ENCODE results near the gene KDM4F. TPM values are rescaled to one million over a fixed set of nuclear protein-coding genes. Genes with fewer than 3 reads are reported as not detected.

Gene KDM4F
- total and polyA plus RNA-seq, 2 donors: not detected

DNA sequence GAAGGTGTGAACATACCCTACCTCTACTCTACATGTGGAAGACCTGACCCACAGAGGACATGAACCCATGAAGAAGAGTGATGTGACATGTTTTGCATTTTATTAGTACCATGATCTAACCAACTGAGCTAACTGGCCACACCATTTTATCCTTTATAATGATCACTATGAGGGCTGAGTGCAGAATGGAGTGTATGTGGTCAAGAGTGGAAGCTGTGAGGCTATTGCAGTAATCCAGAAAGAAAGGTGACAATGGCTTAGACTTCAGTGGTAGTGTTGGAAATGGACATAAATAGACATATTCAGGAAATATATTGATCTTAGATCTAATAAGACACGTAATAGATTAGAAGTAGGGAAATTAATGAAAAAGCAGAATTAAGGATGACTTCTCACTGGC is 21.2 kb downstream of the KDM4F start:
- no peak for DNase-seq (ENCODE audit: extremely low spot score)
- Histone ChIP-seq H3K36me3 (ENCODE audit: insufficient read depth) (no peaks in the 10 kb centered on the region), H3K4me1 (ENCODE audit: insufficient read depth) (peaks cover 1% of the 10 kb centered on the region), H3K4me3 (ENCODE audit: low read depth, low read length) (no peak overlapping the region), H3K27ac (ENCODE audit: low read depth) (no peak overlapping the region)
- 93% methylated on average over 1 of the region's 1 CpG for WGBS

DNA sequence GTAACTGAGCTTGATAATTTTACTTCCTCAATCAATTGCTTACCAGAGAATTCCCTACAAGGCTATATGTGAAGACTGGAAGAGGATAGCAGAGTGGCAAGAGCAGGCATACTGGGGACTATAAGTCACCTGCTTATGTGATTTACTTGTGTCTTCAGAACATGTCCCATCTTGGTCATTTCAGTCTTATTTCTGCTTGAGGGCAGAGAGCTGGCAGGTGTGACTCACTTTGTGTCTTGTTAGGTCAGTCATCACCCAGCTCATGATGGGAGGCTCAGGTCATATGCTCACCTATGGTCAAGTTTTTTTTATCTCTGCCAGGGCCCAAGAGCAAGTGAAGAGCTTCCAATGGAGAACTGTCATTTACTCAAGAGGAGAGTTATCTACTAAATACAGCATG is 23.7 kb downstream of the KDM4F start:
- no peaks in the 10 kb centered on the region for H3K36me3 ChIP-seq (ENCODE audit: insufficient read depth)
- DNase-seq (ENCODE audit: extremely low spot score): no peak
- peaks cover 3% of the 10 kb centered on the region for H3K4me1 ChIP-seq (ENCODE audit: insufficient read depth)
- H3K4me3 ChIP-seq (ENCODE audit: low read depth, low read length): no peak overlapping the region
- H3K27ac ChIP-seq (ENCODE audit: low read depth): no peak overlapping the region

DNA sequence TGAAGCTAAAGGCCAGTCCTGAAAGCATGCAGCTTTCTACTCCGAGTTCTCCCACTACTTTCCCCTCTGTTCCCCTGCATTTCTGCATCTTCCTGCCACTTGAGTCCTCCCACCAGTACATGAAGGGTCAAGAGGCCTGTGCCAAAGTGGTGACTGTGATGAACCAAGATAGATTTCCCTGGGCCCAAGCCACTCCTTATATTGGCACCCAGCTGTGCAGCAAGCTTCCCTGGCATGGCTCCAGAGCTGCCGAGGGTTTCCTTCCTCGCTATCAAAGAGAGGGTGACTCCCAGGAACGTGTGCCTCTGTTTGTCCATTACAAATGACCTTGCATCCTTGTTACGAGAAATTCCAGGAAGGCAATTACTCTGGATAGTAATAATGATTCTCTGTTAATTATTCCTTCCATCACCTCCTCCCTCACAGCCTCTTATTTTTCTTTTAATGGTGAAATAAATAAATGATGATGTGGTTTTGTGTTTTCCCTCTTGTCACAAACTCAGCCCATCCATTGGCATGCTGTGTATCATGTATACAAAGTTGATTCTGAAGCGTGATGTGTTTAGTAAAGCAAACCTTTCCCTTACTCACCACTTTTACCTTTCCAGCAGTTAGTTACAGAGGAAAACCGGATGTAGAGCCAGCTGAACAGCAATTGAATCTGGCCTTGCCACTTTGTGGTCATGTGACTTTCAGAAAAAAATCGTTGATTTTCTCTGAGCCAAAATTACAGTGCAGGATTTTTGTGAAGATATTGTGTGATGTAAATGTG is 25.8 kb downstream of the KDM4F start:
- Histone ChIP-seq H3K4me1 (ENCODE audit: insufficient read depth) (peaks cover 3% of the 10 kb centered on the region), H3K36me3 (ENCODE audit: insufficient read depth) (no peaks in the 10 kb centered on the region), H3K27ac (ENCODE audit: low read depth) (no peak overlapping the region), H3K4me3 (ENCODE audit: low read depth, low read length) (no peak overlapping the region)
- DNase-seq (ENCODE audit: extremely low spot score): no peak
- 45% methylated on average over 8 of the region's 8 CpGs for WGBS

DNA sequence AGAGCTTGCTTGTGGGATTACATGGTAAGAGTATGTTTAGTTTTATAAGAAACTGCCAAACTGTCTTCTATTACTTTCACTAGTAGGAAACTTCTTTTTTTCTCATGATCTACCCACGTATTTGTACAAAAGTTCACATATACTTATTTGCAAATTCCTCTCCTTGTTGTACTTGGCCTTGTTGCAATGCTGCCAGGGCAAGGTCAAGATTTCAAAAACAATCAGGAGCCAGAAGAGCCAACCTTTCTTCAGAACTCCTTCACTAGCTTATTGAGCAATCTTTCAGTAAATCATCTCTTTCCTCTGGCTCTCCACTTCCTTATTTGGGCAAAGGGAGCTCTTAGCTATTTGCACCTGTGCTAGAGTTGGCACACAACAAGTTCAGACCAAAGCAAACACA is 27.2 kb downstream of the KDM4F start:
- Histone ChIP-seq H3K27ac (ENCODE audit: low read depth) (no peak overlapping the region), H3K36me3 (ENCODE audit: insufficient read depth) (no peaks in the 10 kb centered on the region), H3K4me1 (ENCODE audit: insufficient read depth) (peaks cover 3% of the 10 kb centered on the region), H3K4me3 (ENCODE audit: low read depth, low read length) (no peak overlapping the region)
- DNase-seq (ENCODE audit: extremely low spot score): no peak
- WGBS: 17% methylated on average over 1 of the region's 1 CpG

DNA sequence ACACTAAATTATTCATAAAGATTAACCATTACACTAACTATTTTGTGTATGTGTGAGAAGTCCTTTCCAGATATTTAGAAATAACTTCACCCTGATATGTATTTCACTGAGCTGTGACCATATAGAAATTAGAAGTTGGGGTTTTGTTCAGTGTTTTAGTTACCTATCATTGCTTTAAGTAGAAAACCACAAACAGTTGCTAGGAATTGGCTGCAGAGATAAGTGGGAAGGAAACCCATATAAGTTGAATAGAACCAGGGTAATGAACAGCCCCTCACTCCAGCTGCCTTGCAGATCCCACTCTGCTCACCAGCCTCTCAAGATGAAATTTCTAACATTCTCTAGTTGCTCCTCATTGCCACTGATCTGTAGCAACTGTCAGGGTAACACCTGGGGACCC is 27.8 kb downstream of the KDM4F start:
- H3K4me1 ChIP-seq (ENCODE audit: insufficient read depth): peaks cover 3% of the 10 kb centered on the region
- no peak for DNase-seq (ENCODE audit: extremely low spot score)
- H3K36me3 ChIP-seq (ENCODE audit: insufficient read depth): no peaks in the 10 kb centered on the region
- no peak overlapping the region for H3K4me3 ChIP-seq (ENCODE audit: low read depth, low read length)
- H3K27ac ChIP-seq (ENCODE audit: low read depth): no peak overlapping the region

DNA sequence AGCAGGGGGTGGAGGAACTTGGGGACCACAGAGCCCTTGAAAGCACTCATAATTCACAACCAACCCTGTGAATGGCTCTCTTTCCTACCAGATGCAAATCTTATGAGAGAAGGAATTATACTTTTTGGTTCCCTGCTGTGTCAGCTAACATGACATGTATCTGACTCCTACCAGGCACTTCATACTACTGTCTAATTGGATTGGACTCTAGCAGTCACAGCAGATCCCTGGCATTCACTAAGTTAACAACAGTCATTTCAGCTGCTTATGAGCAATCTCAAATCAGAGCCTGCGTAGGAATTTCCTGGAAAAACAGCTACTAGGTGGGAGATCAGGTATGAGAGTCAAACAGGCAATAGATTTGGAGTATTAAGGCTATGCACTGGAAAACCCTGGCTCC is 29.3 kb downstream of the KDM4F start:
- no peak overlapping the region for H3K27ac ChIP-seq (ENCODE audit: low read depth)
- H3K4me1 ChIP-seq (ENCODE audit: insufficient read depth): peaks cover 3% of the 10 kb centered on the region
- WGBS: 82% methylated on average over 1 of the region's 1 CpG
- H3K36me3 ChIP-seq (ENCODE audit: insufficient read depth): no peaks in the 10 kb centered on the region
- no peak for DNase-seq (ENCODE audit: extremely low spot score)
- H3K4me3 ChIP-seq (ENCODE audit: low read depth, low read length): no peak overlapping the region

DNA sequence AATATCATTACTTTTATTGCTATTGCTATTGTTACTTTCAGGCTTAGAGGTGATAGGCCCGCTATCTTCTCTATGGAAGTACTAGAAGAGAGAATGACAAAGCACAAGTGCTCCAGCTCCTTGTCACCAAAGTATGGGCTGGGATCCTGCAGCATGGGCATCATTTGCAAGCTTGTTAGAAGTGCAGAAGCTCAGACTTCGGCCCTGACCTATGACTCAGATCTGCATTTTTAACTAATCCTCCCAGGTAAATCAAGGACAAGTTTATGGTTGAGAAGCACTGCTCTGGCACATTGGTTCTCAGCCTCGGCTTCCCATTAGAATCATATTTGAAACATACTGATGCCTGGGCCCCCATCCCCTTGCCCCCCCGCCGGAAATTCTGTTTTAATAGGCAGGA is 31.8 kb downstream of the KDM4F start:
- 64% methylated on average over 5 of the region's 5 CpGs for WGBS
- DNase-seq (ENCODE audit: extremely low spot score): no peak
- H3K4me1 ChIP-seq (ENCODE audit: insufficient read depth): peaks cover 2% of the 10 kb centered on the region
- no peak overlapping the region for H3K27ac ChIP-seq (ENCODE audit: low read depth)
- H3K36me3 ChIP-seq (ENCODE audit: insufficient read depth): no peaks in the 10 kb centered on the region
- no peak overlapping the region for H3K4me3 ChIP-seq (ENCODE audit: low read depth, low read length)

DNA sequence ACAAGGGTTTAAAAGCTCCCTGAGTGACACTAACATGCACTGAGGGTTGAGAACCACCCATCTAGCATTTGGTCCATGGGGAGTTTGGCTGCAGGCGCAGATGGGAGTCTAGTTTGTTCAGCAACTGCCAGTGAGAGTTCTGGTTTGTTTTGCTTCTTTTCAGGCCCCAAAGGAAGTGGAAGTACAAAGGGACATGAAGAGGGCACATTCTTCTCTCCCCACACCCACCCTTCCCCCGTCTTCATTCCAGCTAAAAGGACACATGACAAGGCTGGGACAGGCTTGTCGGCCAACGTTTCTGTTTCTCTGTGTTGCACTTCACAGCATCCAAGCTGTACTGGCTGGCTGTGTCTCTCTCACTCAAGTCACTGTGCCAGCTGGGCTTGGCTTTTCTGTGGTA is 32.2 kb downstream of the KDM4F start:
- H3K36me3 ChIP-seq (ENCODE audit: insufficient read depth): no peaks in the 10 kb centered on the region
- peaks cover 2% of the 10 kb centered on the region for H3K4me1 ChIP-seq (ENCODE audit: insufficient read depth)
- H3K4me3 ChIP-seq (ENCODE audit: low read depth, low read length): no peak overlapping the region
- no peak overlapping the region for H3K27ac ChIP-seq (ENCODE audit: low read depth)
- DNase-seq (ENCODE audit: extremely low spot score): no peak
- 50% methylated on average over 4 of the region's 4 CpGs for WGBS

DNA sequence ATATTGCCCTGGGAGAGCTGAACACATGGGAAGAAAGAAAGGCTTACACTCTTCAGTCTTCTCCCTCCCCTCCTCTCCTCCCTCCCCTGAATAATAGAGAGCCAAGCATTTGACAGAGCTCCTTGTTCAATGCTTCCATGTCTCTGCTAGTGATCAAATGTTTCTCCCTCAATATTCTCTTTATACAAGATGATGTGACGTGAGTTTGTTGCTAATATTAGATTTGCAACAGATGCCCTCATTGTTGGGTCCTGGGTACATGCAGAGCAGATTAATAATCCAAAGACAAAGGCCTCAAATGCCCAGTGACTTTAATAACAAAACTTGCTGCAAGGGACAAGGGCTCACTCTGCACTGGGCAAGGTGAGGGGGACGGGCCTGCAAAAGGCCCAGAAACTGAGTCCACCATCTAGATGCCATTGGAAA is 33.4 kb downstream of the KDM4F start:
- Histone ChIP-seq H3K4me3 (ENCODE audit: low read depth, low read length) (no peak overlapping the region), H3K36me3 (ENCODE audit: insufficient read depth) (no peaks in the 10 kb centered on the region), H3K27ac (ENCODE audit: low read depth) (no peak overlapping the region), H3K4me1 (ENCODE audit: insufficient read depth) (no peaks in the 10 kb centered on the region)
- WGBS: 86% methylated on average over 2 of the region's 2 CpGs
- no peak for DNase-seq (ENCODE audit: extremely low spot score)

DNA sequence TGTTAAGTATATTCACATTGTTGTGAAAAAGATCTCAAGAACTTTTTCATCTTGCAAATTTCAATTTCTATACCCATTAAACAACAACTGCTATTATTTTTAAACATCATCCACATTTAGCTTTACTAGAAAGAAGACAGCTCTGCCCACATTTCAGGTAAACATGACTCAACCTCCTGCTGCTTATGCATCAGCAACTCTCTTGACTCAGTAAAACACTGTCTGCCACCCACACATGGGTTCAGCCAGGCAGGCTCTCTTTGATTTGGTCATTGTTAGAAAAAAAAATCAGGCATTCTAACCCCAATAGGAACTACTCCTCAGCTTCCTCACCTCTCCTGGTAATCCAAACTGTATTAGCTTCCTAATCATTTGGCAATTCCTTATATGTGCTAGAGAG is 35.3 kb downstream of the KDM4F start:
- H3K4me3 ChIP-seq (ENCODE audit: low read depth, low read length): no peak overlapping the region
- no peaks in the 10 kb centered on the region for H3K4me1 ChIP-seq (ENCODE audit: insufficient read depth)
- DNase-seq (ENCODE audit: extremely low spot score): no peak
- no peaks in the 10 kb centered on the region for H3K36me3 ChIP-seq (ENCODE audit: insufficient read depth)
- H3K27ac ChIP-seq (ENCODE audit: low read depth): no peak overlapping the region

DNA sequence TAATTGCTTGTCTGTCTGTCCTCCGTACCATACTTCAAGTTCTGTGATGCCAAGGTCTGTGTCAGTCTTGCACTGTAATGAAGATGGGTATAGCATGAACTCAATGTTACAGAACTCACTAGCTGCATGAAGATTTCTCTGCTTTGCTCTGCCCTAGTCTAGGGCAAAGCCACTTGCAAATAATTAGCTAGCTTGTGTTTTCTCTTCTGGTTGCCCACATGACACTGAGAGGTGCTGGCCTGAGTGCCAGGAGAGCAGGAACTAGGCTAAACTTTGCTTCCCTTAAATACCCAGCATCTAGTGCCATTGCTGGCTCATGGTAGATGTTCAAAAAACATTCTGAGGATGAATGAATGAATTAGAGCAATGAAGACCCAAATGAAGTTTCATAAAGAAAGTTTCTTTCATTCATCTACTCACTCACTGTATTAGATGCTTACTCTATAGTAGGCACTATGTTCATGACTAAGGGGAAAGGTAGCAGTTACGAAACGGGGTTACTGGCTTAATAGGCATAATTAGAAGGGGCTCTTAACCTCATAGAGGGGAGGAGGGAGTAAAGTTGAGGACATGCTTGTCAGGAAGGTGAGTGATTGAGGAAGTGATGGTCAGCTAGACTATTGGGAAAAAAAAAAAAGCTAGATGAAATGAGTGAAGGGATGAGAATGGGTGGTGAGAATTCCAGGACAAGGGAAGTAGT is 36.0 kb downstream of the KDM4F start:
- 87% methylated on average over 3 of the region's 3 CpGs for WGBS
- Histone ChIP-seq H3K27ac (ENCODE audit: low read depth) (no peak overlapping the region), H3K36me3 (ENCODE audit: insufficient read depth) (no peaks in the 10 kb centered on the region), H3K4me1 (ENCODE audit: insufficient read depth) (no peaks in the 10 kb centered on the region), H3K4me3 (ENCODE audit: low read depth, low read length) (no peak overlapping the region)
- no peak for DNase-seq (ENCODE audit: extremely low spot score)

DNA sequence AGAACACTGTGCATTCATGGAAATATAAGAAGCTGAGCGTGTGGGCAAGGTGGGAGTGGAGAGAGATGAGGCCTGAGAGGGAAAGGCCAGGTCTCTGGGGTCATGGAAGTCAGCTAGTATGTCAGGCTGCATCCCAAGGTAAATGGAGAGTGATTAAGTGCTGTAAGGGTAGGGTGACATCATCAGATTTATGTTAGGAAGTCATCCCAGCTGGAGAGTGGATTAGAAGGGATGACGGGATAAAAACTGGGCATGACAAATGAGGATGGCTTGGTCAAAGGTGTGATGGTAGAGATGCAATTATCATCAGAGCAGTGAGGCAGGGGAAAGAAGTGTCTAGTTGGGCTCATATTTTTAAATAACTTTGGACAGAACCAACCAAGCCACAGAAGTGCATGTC is 36.9 kb downstream of the KDM4F start:
- no peak for DNase-seq (ENCODE audit: extremely low spot score)
- Histone ChIP-seq H3K36me3 (ENCODE audit: insufficient read depth) (no peaks in the 10 kb centered on the region), H3K27ac (ENCODE audit: low read depth) (no peak overlapping the region), H3K4me1 (ENCODE audit: insufficient read depth) (no peaks in the 10 kb centered on the region), H3K4me3 (ENCODE audit: low read depth, low read length) (no peak overlapping the region)
- WGBS: 87% methylated on average over 2 of the region's 2 CpGs

DNA sequence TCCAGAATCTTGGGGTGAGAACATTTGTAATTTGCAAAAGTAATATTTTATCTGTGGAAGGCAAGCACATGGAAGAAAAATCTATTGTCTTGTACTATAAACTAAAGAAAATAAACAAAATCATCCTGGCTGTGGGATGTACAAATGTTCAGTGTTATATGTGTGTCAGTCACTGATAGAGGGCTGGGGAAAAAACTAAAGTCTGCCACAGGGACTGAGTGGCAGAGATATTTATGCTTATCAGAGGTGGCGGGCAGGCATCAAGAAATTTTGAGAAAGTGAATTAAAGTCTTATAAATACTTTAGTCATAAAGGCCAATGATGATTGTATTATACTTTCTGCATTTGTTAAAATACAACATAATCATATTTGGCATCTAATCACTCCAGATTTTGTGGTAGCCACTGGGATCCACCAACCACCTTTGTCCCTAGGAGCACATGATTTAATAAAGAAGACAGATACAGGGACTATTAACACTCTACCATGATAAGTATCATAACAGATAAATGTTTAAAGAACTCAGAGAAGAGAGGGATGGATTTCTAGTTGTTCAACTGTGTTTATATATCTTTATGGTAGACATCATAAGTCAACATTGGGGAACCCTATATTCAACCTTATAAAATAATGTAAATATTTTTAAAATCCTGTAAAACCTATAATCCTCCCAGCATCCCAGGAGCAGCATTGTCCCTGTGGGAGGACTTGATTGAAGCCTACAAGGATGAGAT is 37.8 kb downstream of the KDM4F start:
- Histone ChIP-seq H3K4me1 (ENCODE audit: insufficient read depth) (no peaks in the 10 kb centered on the region), H3K36me3 (ENCODE audit: insufficient read depth) (no peaks in the 10 kb centered on the region), H3K27ac (ENCODE audit: low read depth) (no peak overlapping the region), H3K4me3 (ENCODE audit: low read depth, low read length) (no peak overlapping the region)
- 97% methylated on average over 1 of the region's 1 CpG for WGBS
- no peak for DNase-seq (ENCODE audit: extremely low spot score)
